HG03558 (cell line): ENCODE measurements around the gene CRYGS.
"Not testable (repeated sequence)": the region's sequence is repeated elsewhere in the genome, so short reads cannot be mapped to it uniquely, and the experiment has no call there.

ENCODE experiments used
- ATAC-seq: cut with Tn5 transposase; IDR thresholded peaks from one replicate; pipeline ENCODE4 v1.9.1; 2021; ENCODE audit warnings: moderate number of reproducible peaks; ENCODE audit not compliant: unreplicated experiment; ENCODE audit errors: extremely low read depth

The CRYGS gene

GRCh38 chr3:186544281-186544680 is at the start of gene CRYGS:
Gene CRYGS, minus strand, starts transcription at chr3:186544380. Its CDS starts 54 bp downstream, at chr3:186544326.
- no peak for ATAC-seq

DNA sequence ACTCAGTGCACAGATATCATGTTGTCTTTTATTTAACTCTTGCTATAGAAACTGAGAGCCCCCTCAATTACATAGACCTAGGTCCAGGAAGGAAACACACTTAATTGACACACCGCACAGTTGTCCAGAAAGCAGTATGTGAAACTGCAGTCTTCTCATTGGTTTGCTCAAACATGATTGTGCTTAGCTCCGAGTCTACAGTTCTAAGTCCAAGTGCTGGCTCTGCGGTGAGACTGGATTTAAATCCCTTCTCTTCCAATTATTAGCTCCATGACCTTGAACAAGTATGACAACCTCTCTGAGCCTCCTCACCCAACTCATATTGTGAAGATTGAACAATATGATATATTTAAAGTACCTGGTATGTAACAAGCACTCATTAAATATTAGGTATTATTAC is 49.7 kb upstream of the CRYGS start:
- no peak for ATAC-seq

DNA sequence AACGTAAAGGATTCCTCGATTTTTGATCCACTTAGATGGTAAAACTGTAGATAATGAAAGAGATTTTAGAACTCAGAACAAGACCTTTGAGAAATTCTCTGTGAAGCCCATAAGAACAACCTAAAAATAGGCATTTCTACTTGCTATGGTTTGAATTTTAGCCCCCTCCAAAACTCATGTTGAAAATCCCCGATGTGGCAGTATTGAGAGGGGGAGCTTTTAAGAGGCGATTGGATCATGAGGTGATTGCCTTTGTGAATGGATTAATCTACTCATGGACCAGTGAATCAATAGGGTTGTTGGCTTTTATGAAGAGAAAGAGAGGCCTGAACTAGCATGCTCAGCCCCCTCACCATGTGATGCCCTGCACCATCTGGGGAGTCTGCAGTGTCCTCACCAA is 48.5 kb upstream of the CRYGS start:
- ATAC-seq = no peak

- no peak for ATAC-seq
Measured at GRCh38 chr3:186590580-186591295, 46.6 kb upstream of the CRYGS start.

GRCh38 chr3:186589856-186590579 is 45.8 kb upstream of the CRYGS start:
- ATAC-seq = no peak

- no peak for ATAC-seq
Measured at GRCh38 chr3:186589121-186589520, 44.9 kb upstream of the CRYGS start.

GRCh38 chr3:186588632-186589031 is 44.5 kb upstream of the CRYGS start:
- no peak for ATAC-seq

DNA sequence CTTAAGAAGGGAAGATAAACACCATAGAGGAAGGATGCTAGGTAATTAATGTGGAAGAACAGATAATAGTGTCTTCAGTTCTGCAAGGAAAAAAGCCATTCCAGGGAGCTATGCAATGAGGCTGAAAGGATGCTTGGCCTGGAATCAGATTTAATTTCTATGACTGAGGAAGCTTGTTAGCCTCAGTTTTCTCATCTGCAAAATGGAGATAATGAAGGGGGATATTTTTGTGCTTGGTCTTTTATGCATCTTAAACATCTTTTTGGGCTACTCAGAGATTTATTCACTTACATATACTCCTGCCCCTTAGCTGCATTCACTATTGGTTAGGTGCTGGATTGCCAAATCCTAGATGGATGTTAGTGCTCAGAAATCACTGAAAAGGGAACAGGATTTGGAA is 43.0 kb upstream of the CRYGS start:
- no peak for ATAC-seq

DNA sequence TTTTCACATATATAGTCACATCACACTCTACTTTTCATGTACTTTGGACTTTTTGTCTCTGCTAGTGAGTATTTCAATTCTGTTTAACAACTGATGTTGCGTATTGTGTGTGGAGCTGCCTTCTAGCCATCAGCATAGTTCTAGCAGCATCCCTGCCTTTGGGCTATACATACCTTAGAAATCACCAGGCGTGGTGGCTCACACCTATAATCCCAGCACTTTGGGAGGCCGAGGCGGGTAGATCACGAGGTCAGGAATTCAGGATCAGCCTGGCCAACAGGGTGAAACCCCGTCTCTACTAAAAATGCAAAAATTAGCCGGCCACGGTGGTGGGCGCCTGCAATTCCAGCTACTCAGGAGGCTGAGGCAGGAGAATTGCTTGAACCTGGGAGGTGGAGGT is 42.1 kb upstream of the CRYGS start:
- not testable (repeated sequence) for ATAC-seq

DNA sequence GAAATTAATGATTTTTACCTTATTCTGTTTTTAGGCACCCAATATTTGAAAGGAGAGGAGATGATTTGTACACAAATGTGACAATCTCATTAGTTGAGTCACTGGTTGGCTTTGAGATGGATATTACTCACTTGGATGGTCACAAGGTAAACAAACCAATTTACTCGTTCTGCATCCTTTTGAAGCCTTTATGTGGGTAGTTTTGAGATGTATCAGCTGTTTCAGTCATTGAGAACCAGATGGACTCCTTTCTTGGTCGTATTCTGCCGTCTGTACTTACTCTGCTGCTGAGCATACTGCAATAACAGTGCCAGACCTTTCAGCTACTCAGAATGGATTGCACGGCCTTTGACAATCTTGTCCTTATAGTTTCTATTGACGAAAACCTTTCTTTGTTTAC is 39.7 kb upstream of the CRYGS start:
- ATAC-seq = no peak

DNA sequence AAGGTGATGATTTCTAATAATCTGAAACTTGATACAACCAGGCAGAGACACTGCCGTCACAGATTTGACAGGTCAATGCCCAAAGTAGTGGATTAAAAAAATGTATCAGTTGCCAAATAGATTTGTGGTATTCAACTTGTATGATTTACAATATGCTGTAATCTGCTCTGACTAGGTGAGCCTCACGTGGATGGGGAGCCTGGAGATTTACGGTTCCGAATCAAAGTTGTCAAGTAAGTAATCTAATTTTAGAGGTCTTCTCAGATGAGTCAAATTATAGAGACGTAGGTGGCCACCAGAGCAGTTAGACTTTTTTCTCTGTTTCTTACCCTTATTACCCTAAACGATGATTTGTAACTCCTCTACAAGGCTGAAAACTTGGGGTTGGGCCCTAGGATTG is 38.4 kb upstream of the CRYGS start:
- no peak for ATAC-seq

DNA sequence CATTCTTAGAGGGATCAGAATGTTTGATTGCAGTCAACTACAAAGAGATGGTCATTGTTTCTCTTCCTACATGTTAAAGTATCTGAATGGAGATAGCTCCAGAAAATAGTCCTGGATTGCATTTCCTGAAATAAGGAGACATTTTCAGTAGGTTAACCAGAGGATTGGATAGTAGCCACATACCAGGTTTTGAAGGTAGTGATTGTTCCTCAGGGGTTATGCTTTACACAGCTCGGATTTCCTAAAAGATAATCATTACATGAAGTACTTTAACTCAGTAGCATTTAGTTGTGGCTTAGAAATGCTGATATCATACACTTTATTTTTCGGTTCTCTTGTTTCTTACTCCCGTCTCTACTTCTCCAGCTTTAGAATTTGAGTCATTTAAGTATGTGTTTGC is 36.6 kb upstream of the CRYGS start:
- no peak for ATAC-seq

DNA sequence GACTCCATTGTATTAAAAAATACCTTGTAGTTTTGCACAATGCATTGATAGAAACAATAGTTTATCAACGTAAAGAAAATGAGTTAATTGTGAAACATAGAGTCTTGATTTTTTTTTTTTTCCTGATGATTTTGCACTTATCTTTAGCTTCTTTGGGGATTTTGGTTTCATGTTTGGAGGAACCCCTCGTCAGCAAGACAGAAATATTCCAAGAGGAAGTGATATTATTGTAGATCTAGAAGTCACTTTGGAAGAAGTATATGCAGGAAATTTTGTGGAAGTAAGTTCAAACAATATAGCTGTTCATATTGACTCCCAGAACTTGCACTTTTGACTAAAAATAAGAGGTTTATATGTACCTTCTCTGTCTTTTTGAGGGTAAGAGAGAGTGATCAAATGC is 33.3 kb upstream of the CRYGS start:
- ATAC-seq = no peak

- ATAC-seq = no peak
Measured at GRCh38 chr3:186571644-186572013, 27.4 kb upstream of the CRYGS start.

DNA sequence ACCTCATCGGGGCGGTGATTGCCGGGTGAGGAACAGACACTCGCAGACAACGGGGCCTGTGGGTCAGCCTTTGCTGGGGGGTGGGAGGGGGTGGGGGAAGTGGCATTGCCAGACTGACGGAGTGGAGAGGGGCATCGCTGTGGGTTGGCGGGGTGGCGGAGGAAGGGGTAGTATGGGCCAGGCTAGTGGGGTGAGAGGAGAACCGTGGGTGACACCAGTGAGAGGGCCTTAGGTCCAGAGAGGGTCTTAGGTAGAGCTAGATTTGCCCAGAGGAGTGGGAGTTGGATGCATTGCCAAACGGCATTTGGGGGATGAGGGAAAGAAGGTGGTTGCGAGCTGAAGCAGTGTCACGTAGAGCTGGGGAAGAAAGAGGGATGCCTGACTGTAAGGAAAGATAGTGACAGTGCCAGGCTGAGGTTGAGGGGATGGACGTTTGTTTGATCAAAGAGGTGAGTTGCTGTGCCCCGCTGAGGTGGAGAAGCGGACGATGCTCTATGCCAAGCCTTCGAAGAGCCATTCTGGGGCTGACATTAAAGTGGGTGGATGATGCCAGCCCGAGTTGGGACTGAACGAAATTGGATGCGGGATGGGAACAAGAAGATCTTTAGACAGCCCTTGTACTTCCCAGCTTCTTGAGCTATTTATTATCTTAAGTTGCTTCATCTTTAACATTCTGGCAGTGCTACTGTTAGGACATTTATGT is 26.9 kb upstream of the CRYGS start:
- ATAC-seq = no peak

DNA sequence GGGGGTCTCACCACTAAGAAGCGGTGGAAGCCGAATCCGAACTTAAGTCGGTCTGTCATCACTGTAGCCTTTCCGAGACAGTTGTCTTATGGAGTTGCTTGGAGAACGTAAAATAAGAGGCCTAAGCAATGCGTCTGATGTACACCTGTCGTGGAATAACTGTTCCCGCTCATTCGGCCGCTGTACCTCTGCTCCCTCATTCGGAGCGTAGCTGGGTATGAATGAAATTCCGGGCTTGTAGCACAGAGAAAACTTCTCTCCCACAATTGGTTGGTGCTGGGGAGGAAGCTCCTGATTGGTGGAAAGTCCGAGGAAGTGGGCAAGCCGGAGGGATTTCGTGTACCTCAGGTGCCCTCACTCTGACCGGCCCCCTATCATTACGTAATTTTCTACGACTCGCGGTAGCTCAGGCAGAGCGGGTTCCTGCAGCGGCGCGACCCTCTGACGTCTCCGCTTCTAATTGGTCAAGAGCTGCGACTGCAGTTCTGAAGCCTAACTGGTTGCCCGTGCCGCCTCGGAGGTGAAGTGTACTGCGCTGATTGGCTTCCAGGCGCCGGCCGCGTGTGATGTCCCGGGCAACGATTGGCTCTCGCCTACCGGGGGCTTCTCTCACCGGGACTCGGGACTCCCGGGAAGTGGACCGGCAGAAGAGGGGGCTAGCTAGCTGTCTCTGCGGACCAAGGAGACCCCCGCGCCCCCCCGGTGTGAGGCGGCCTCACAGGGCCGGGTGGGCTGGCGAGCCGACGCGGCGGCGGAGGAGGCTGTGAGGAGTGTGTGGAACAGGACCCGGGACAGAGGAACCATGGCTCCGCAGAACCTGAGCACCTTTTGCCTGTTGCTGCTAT is 26.1 kb upstream of the CRYGS start, which contains the start of gene DNAJB11:
TSS of gene DNAJB11 (plus strand) at position 625 of the 845 bp plus-strand sequence. CDS start at position 803, 178 bp downstream.
- ATAC-seq = peak; percentile 78

GRCh38 chr3:186569779-186570095 is 25.6 kb upstream of the CRYGS start:
- no peak for ATAC-seq

DNA sequence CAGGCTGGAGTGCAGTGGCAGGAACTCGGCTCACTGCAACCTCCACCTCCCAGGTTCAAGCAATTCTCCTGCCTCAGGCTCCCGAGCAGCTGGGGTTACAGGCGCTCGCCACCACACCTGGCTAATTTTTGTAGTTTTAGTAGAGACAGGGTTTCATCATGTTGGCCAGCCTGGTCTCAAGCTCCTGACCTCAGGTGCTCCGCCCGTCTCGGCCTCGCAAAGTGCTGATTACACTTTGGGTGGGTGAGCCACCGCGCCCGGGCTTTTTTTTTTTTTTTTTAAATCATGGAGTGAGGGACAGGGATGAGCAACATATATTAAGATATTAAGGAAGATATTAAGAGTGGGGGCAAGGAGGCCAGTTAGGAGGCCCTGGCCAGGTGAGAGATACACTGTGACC is 25.2 kb upstream of the CRYGS start:
- not testable (repeated sequence) for ATAC-seq

DNA sequence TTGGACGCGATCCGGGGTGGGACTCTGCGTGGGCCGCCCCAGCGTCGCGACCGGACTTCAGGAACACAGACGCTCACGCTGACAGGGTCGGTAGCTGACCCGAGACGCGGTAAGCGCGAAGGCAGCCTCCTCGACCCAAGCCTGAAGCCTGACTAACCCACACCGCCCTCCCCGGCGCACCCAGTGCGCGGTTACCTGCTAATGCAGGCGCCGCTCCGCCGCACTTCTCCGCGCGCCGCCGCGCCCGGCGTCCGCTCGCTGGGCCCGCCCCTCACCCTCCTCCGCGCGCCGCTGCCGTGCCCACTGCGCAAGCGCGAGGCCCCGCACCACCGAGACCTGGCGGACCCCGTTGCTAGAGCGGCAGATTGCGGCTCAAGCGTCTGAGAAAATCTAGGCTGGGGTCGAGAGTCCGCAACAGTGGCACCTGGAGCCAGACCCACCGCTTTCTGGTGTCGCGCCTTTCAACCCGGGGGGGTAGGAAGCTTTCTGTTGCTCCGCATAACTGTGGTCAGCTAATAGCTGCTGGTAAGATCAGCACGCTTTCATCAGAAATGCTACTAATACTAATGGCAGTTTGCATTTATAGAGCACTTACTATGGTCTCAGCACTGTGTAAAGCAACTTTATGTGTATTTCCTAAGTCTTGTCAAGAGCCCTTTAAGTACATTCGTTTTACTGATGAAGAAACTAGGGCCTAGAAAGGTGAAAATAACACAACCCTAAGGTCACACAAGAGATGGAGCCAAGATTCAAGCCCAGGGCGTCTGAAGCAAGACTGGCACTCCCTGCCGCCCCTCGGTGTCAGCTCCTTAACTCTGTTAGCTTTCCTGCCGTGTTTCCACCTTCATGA is 23.1 kb upstream of the CRYGS start, which contains the start of gene TBCCD1:
TSS of gene TBCCD1 (minus strand) at position 268 of the 850 bp plus-strand sequence. CDS start 3,010 bp downstream, outside the sequence.
- ATAC-seq = peak; percentile 35

- ATAC-seq = no peak
Measured at GRCh38 chr3:186566772-186567071, 22.5 kb upstream of the CRYGS start.
